ENCODE measurements around the gene GUCY2C. TPM values are rescaled to one million over a fixed set of nuclear protein-coding genes. Genes with fewer than 3 reads are reported as not detected.
"Not testable (repeated sequence)": the region's sequence is repeated elsewhere in the genome, so short reads cannot be mapped to it uniquely, and the experiment has no call there.

GUCY2C gene
- total and polyA plus RNA-seq, 2 donors (not counting 3 experiments of a cell fraction or from before 2014, with no cell fraction given), result not detected

DNA sequence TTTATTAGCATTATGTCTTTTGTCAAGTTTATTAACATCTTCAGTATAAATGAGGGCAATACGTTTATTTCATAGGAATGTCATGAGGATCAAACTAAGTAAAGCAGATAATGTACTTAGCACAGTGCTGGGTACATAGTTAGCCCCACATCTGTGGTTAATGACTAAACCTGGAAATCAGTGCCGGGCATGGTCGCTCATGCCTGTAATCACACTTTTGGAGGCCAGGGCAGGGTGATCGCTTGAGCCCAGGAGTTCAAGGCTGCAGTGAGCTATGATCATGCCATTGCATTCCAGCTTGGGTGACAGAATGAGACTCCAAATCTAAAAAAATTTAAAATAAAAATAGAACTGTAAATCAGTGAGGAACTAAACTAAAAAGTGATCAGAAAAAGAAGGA lies 44.8 kb upstream of the GUCY2C start:
- peaks cover 0 to 4% of the 10 kb centered on the region in 2 experiments for H3K27me3 ChIP-seq (ENCODE audit: control insufficient read depth in 2 of 2, insufficient read depth in 2 of 2, low read length in 2 of 2)

DNA sequence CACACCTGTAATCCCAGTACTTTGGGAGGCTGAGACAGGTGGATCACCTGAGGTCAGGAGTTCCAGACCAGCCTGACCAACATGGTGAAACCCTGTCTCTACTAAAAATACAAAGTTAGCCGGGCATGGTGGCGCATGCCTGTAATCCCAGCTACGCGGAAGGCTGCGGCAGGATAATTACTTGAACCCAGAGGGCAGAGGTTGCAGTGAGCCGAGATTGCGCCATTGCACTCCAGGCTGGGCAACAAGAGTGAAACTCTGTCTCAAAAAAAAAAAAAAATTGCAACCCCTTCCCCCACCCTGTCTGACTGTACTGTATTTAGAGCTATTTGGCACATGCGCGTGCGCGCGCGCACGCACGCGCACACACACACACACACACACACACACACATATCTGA lies 40.0 kb upstream of the GUCY2C start:
- BruUV-seq (replicated peaks); H2AFZ ChIP-seq (ENCODE audit: low read depth, low read length); H3K27me3 ChIP-seq (ENCODE audit: control insufficient read depth in 2 of 2, insufficient read depth in 2 of 2, low read length in 2 of 2); H3K4me2 ChIP-seq (ENCODE audit: insufficient read depth, low read length); H3K27ac ChIP-seq (ENCODE audit: insufficient read depth, low read depth, low read length); H3K9me1 ChIP-seq (replicated peaks; ENCODE audit: control insufficient read depth, extremely low read depth, insufficient read depth, low read length); FAIRE-seq; CTCF ChIA-PET; H3K36me3 ChIP-seq (ENCODE audit: control insufficient read depth in 2 of 2, extremely low read depth in 1 of 2, insufficient read depth in 2 of 2, low read length in 2 of 2); H3K9me3 ChIP-seq (replicated peaks; ENCODE audit: control insufficient read depth, insufficient read depth, low read length); H3K4me1 ChIP-seq (ENCODE audit: control insufficient read depth, extremely low read depth, insufficient read depth, low read length); intact Hi-C loops (cut with micrococcal nuclease); H3K9ac ChIP-seq (replicated peaks; ENCODE audit: extremely low read depth, insufficient read depth, low read length); H3K79me2 ChIP-seq (ENCODE audit: control insufficient read depth, insufficient read depth, low read length); DNase-seq (ENCODE audit: low read depth, low spot score); H4K20me1 ChIP-seq (replicated peaks; ENCODE audit: control insufficient read depth, extremely low read depth, insufficient read depth, low read length); H3K4me3 ChIP-seq (replicated peaks in 1 of 3; ENCODE audit: insufficient read depth in 1 of 3, low read depth in 1 of 3, low read length in 3 of 3); POLR2A ChIA-PET; dilution Hi-C loops (cut with MboI; ENCODE audit: extremely low pct_ligation_motif_present, low sequenced_read_pairs): not testable (repeated sequence)

More for the DNA sequence above, 44.8 kb upstream of the GUCY2C start:
- no peaks in the 10 kb centered on the region for H3K4me1 ChIP-seq (ENCODE audit: control insufficient read depth, extremely low read depth, insufficient read depth, low read length)
- no peak overlapping the region for H3K4me3 ChIP-seq (replicated peaks in 1 of 3; ENCODE audit: insufficient read depth in 1 of 3, low read depth in 1 of 3, low read length in 3 of 3)
- no peak overlapping the region for H3K27ac ChIP-seq (ENCODE audit: insufficient read depth, low read depth, low read length)
- H3K36me3 ChIP-seq (ENCODE audit: control insufficient read depth in 2 of 2, extremely low read depth in 1 of 2, insufficient read depth in 2 of 2, low read length in 2 of 2), result no peaks in the 10 kb centered on the region
- DNase-seq (ENCODE audit: low read depth, low spot score), result no peak
- H3K9ac ChIP-seq (replicated peaks; ENCODE audit: extremely low read depth, insufficient read depth, low read length), result no peak overlapping the region
- CTCF ChIA-PET, result no interaction called here
- dilution Hi-C loops (cut with MboI; ENCODE audit: extremely low pct_ligation_motif_present, low sequenced_read_pairs) (no loop called here), intact Hi-C loops (cut with micrococcal nuclease) (no loop called here)
- H3K9me1 ChIP-seq (replicated peaks; ENCODE audit: control insufficient read depth, extremely low read depth, insufficient read depth, low read length), result no peaks in the 10 kb centered on the region
- H3K79me2 ChIP-seq (ENCODE audit: control insufficient read depth, insufficient read depth, low read length), result no peaks in the 10 kb centered on the region
- TF ChIP-seq POLR2AphosphoS5 (IDR thresholded peaks at IDR 0.05; ENCODE audit: insufficient read depth, low read depth, low read length) (no peak), POLR2A (IDR thresholded peaks at IDR 0.05; ENCODE audit: low read depth, low read length) (no peak), JUN (IDR thresholded peaks at IDR 0.05; ENCODE audit: borderline replicate concordance, insufficient read depth, insufficient read length, low read depth) (no peak), GATA2 (IDR thresholded peaks at IDR 0.05; ENCODE audit: insufficient read depth, insufficient read length, low read depth, low read length) (no peak), FOS (IDR thresholded peaks at IDR 0.05; ENCODE audit: borderline replicate concordance, insufficient read depth, low read length) (no peak), CTCF (IDR thresholded peaks at IDR 0.05; ENCODE audit: extremely low read depth in 1 of 2, insufficient read depth in 1 of 2, low read depth in 1 of 2, low read length in 2 of 2) (no peak), EZH2 (IDR thresholded peaks at IDR 0.05; ENCODE audit: borderline replicate concordance, low read depth, low read length, severe bottlenecking) (no peak), MYC (IDR thresholded peaks at IDR 0.05; ENCODE audit: low read depth, low read length) (no peak), MAX (IDR thresholded peaks at IDR 0.05; ENCODE audit: insufficient read depth, insufficient read length) (no peak)
- POLR2A ChIA-PET, result no interaction called here
- H4K20me1 ChIP-seq (replicated peaks; ENCODE audit: control insufficient read depth, extremely low read depth, insufficient read depth, low read length), result no peaks in the 10 kb centered on the region
- H2AFZ ChIP-seq (ENCODE audit: low read depth, low read length), result no peak overlapping the region
- H3K4me2 ChIP-seq (ENCODE audit: insufficient read depth, low read length), result no peak overlapping the region
- no peaks in the 10 kb centered on the region for H3K9me3 ChIP-seq (replicated peaks; ENCODE audit: control insufficient read depth, insufficient read depth, low read length)
- no TSS peak for BruUV-seq (replicated peaks)
- FAIRE-seq, result no peak

Measured in endothelial cell of umbilical vein (primary cell).